Peyer's patch (tissue), 4 donors: Measurements from ENCODE around the gene CCDC182. TPM values are rescaled to one million over a fixed set of nuclear protein-coding genes. Genes with fewer than 3 reads are reported as not detected.

Experiments
- DNase-seq, 3 donors: peaks; one replicate each; pipeline ENCODE4 v3.0.0-alpha.2; 2017 to 2019
- H3K27ac ChIP-seq, 4 donors: fragments of 200-600 bp; sonication (generic); one replicate each; pipeline ENCODE4 v1.5.1; 2016 to 2019
- H3K27me3 ChIP-seq, 2 donors: fragments of 200-600 bp; sonication (generic); one replicate each; pipeline ENCODE4 v1.5.1; 2019
- H3K36me3 ChIP-seq, 3 donors: fragments of 200-600 bp; sonication (generic); one replicate each; pipeline ENCODE4 v1.5.1; 2016 to 2019
- H3K4me1 ChIP-seq, 4 donors: fragments of 200-600 bp; sonication (generic); one replicate each; pipeline ENCODE4 v1.5.1; 2016 to 2019
- H3K4me3 ChIP-seq, 4 donors: fragments of 200-600 bp; sonication (generic); 1 replicate in 3 of 4; 2 replicates in 1 of 4; pipeline ENCODE4 v1.5.1; 2016 to 2019; ENCODE audit warnings: mild to moderate bottlenecking in 1 of 4
- H3K9me3 ChIP-seq, 4 donors: fragments of 200-600 bp; sonication (generic); one replicate each; pipeline ENCODE4 v1.5.1; 2016 to 2019; ENCODE audit warnings: mild to moderate bottlenecking in 1 of 4
- CTCF ChIP-seq, 6 experiments: fragments of 450-650 bp in 4 of 6; fragments of 200-600 bp in 2 of 6; sonication (generic) in 1 of 6; IDR thresholded peaks; one replicate each; pipeline ENCODE4 v1.5.1; 2017 to 2019; ENCODE audit warnings: antibody characterized with exemption in 6 of 6, mild to moderate bottlenecking in 3 of 6, moderate library complexity in 1 of 6
- POLR2A ChIP-seq, 2 donors: fragments of 450-650 bp; IDR thresholded peaks; one replicate each; pipeline ENCODE4 v1.5.1; 2017; ENCODE audit warnings: antibody characterized with exemption in 2 of 2, mild to moderate bottlenecking in 2 of 2, moderate library complexity in 2 of 2
- total RNA-seq, 4 donors: library from RNA; depleted of rRNA; stranded (reverse); fragments of >200 nt; gene quantifications; one replicate each; pipeline ENCODE4 v1.1.0, GENCODE V29; 2016

The CCDC182 gene
- total RNA-seq, 4 donors from 2014 or later = not detected

GRCh38 chr17:57714665-57715180, 30.4 kb downstream of the CCDC182 start:
- Histone ChIP-seq H3K9me3 (no peaks in the 10 kb centered on the region), H3K27me3 (no peaks in the 10 kb centered on the region)
- no peak for DNase-seq

GRCh38 chr17:57713140-57713539, 32.0 kb downstream of the CCDC182 start:
- TF ChIP-seq POLR2A (IDR thresholded peaks at IDR 0.05) (no peak), CTCF (IDR thresholded peaks at IDR 0.05) (no peak)
- DNase-seq = no peak
- Histone ChIP-seq H3K9me3 (no peaks in the 10 kb centered on the region), H3K4me1 (peaks cover 0 to 5% (median 0%) of the 10 kb centered on the region in 4 donors), H3K27me3 (no peaks in the 10 kb centered on the region), H3K27ac (no peak overlapping the region), H3K4me3 (no peak overlapping the region), H3K36me3 (no peaks in the 10 kb centered on the region)

More at GRCh38 chr17:57714665-57715180, 30.4 kb downstream of the CCDC182 start:
- no peak overlapping the region for H3K27ac ChIP-seq
- H3K4me1 ChIP-seq = peaks cover 0 to 5% (median 0%) of the 10 kb centered on the region in 4 donors
- H3K4me3 ChIP-seq = no peak overlapping the region
- no peaks in the 10 kb centered on the region for H3K36me3 ChIP-seq
- TF ChIP-seq CTCF (IDR thresholded peaks at IDR 0.05) (no peak), POLR2A (IDR thresholded peaks at IDR 0.05) (no peak)

GRCh38 chr17:57708410-57708809, 36.7 kb downstream of the CCDC182 start:
- no peak overlapping the region for H3K27ac ChIP-seq
- no peaks in the 10 kb centered on the region for H3K27me3 ChIP-seq
- H3K4me3 ChIP-seq = no peak overlapping the region
- H3K36me3 ChIP-seq = no peaks in the 10 kb centered on the region
- no peaks in the 10 kb centered on the region for H3K4me1 ChIP-seq
- no peak for DNase-seq
- no peaks in the 10 kb centered on the region for H3K9me3 ChIP-seq
- TF ChIP-seq CTCF (IDR thresholded peaks at IDR 0.05) = no peak
- no peak for TF ChIP-seq POLR2A (IDR thresholded peaks at IDR 0.05)

GRCh38 chr17:57707892-57708291, 37.2 kb downstream of the CCDC182 start:
- no peak for TF ChIP-seq POLR2A (IDR thresholded peaks at IDR 0.05)
- TF ChIP-seq CTCF (IDR thresholded peaks at IDR 0.05) = no peak
- Histone ChIP-seq H3K27ac (no peak overlapping the region), H3K9me3 (no peaks in the 10 kb centered on the region), H3K36me3 (no peaks in the 10 kb centered on the region), H3K27me3 (no peaks in the 10 kb centered on the region), H3K4me1 (no peaks in the 10 kb centered on the region), H3K4me3 (no peak overlapping the region)
- DNase-seq = no peak

- no peak for TF ChIP-seq CTCF (IDR thresholded peaks at IDR 0.05)
- TF ChIP-seq POLR2A (IDR thresholded peaks at IDR 0.05) = no peak
- no peak for DNase-seq
- H3K9me3 ChIP-seq = no peaks in the 10 kb centered on the region
- H3K4me3 ChIP-seq = no peak overlapping the region
- H3K4me1 ChIP-seq = no peaks in the 10 kb centered on the region
- no peaks in the 10 kb centered on the region for H3K27me3 ChIP-seq
- H3K27ac ChIP-seq = no peak overlapping the region
- no peaks in the 10 kb centered on the region for H3K36me3 ChIP-seq
These were observed 38.3 kb downstream of the CCDC182 start for GRCh38 chr17:57706761-57707160.
